DMS114 treated with DMSO at 0.1 percent for 48 hours (cell line): Measurements from ENCODE around the gene TOB2.
"Not testable (repeated sequence)": the region's sequence is repeated elsewhere in the genome, so short reads cannot be mapped to it uniquely, and the experiment has no call there.

Source experiments
- DNase-seq: peaks from one replicate; lab custom pipeline; 2025; ENCODE audit not compliant: unreplicated experiment; lab: John Stamatoyannopoulos, UW

The TOB2 gene

DNA sequence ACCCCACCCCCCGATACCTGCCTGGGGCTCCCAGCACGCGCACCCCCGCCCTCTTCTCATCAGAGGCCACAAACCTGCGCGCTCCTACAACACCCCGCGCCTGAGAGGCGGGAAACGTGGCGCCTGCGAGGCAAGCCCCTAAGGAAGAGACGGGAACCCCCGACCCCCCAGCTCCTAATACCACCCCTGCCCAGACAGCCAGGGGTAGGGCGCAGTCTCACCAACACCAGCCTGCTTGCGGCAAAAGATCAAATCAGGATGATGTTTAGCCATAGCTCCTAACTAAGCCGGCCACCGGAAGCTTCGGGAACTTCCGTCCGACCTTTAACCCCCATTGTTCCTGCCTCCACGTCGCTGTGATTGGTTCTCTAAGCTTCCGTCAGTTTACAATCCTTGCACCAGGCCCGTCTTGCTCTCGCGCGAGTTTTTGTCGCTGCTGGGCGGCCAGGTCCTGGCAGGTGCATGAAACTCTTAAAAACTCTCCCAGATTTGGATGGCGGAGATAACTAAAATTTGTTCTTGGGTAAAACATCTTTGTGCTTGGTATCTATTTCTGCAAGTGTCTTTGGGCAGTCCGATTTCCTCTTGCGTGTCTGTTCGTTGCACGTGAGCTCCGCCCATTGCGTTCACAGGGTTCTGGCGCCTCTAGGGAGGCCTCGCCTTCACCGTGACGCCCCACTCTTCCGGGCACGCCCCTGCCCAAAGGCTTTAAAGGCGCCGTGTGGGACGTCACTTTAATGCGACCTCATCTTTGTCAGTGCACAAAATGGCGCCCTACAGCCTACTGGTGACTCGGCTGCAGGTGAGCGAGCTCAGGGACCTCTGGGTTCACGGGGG is 22.0 kb upstream of the TOB2 start, which contains the start of the genes ACO2 and PHF5A:
TSS of gene ACO2 (plus strand) at position 737 of the 837 bp plus-strand sequence. CDS start at position 767, 30 bp downstream.
TSS of gene PHF5A (minus strand) at position 312 of the 837 bp plus-strand sequence. CDS start at position 273, 39 bp downstream.
- DNase-seq = peak; percentile 97

DNA sequence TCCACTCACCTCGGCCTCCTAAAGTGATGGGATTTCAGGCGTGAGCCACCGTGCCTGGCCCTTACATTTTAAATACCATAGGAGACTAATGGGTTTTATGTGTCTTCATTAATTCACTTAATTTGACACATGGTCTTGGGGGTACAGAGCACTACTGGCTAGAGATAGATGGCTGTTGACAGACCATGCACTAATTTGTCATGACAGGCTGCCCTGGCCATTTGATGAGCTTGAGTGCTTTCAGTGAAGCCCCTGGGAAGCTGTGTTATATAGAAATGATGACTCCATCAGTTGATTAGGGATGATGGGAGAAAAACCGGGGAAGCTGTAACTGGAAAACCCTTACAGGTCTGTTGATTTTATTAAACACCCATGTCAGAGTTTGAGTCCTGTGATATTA is 15.3 kb upstream of the TOB2 start:
- DNase-seq = no peak

DNA sequence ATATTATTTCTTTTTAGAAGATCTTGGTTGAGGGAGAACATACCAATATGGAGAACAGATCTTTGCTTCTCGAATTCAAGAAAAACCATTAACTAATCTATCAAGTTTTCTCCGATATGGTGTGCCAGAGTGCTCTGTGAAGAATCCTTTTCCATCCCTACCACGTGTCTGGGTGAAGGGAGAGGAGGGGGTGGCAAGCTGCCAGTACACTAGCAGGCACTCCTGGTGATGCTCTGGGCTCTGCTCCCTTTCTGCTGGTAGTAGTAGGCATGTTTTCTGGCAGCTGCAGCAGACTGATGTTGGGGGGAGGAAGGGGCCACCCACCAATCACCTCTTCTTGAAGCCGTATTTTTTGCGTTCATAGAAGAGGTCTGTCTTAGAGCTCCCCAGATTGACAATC is 13.5 kb upstream of the TOB2 start:
- not testable (repeated sequence) for DNase-seq

DNA sequence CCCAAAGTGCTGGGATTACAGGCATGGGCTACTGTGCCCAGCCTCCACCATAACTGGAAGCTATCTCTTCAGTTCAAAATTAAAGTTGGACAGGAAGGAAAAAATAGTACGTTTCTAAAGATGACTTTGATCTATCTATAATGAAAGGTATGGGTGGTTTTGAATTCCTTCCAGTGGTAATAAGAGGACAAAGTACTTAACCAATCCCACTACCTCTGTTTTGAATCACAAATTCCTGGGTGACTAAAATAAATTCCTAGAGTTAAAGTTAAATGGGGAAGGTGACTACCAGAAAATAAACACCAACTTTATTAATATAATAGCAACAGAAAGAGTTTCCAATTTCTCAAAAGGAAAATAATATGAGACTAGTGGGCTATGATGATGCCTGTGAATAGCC is 12.8 kb upstream of the TOB2 start:
- DNase-seq = no peak

DNA sequence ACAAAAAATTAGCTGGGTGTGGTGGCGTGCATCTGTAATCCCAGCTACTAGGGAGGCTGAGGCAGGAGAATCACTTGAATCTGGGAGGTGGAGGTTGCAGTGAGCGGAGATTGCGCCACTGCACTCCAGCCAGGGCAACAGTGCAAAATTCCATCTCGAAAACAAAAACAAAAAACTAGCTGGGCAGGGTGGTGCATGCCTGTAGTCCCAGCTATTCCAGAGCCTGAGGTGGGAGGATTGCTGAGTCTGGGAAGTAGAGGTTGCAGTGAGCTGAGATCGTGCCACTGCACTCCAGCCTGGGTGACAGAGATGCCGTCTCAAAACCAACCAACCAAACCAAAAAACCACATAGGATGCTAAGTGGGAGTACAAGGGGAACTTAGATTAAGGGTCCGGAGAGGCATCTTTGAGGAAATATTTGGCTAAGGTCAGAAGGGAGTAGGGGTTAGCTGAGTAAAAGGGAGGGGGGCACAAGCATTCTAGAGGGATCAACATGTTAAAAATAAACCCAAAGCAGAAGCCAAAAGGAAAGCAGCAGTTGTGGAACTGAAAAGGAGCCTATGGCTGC is 11.6 kb upstream of the TOB2 start:
- no peak for DNase-seq

DNA sequence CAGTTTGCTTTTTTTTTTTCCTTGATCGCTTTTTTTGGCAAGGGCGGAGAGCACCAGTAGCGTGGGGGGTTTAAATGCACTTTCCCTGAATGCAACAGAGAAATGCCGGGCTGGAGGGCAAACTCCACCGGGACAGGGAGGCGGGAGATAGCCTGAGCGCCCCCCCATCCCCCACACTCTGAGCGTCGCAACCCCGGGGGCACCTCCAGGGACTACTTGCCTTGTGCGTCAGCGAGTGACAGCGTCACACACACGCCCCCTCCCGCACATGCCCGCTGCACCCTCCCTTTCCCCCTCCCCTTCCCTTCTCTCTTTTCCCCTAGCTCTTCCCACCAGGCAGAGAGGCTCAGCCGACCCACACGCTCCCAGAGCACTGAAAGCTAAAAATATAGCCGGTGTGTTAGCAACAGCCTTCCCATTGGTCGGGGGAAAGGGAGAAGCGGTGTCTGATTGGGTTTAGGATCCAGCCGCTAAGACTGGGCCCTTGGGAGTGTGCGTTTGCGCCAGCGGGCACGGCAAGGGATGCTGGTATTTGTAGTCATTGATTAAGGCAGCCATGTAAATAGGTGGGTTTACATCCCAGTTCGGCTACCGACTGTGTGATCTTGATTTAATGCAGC is 1.7 kb upstream of the TOB2 start:
- DNase-seq = peak; percentile 99

DNA sequence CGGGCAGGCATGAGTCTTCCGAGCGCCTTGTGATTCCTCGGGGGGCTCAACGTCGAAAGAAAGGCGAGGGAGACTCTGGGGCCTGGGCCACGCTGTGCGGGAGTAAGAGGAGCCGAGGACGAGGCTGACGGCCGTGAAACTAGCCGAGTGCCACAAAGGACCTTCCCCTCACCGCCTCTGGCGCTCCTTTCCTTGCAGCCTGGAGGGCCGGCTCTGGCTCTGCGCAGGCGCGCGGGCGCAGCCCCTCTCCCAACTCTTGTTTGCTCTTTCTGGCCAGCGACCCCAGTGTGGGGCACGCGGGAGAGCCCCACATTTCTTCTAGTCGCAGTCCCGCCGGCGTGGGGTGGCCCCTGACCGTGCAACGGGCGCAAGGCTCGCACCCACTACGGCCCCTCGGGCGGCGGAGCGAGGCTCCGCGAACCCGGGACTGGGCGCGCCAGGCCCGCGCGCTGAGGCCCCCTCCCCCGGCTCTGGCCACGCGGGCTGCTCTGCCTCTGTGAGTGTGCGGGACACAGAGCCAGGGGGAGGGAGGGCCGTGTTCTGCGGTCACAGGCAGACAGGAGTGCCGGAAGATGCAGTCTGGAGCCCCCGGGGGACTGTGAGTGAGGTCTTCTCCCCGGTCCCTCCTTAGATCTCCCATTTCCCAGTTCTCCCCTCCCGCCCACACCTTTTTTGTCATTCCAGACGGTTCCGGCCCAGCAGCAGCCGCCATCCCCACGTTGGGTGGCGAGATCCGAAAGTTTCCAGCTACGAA is 1.0 kb upstream of the TOB2 start:
- peak; percentile 23 for DNase-seq

DNA sequence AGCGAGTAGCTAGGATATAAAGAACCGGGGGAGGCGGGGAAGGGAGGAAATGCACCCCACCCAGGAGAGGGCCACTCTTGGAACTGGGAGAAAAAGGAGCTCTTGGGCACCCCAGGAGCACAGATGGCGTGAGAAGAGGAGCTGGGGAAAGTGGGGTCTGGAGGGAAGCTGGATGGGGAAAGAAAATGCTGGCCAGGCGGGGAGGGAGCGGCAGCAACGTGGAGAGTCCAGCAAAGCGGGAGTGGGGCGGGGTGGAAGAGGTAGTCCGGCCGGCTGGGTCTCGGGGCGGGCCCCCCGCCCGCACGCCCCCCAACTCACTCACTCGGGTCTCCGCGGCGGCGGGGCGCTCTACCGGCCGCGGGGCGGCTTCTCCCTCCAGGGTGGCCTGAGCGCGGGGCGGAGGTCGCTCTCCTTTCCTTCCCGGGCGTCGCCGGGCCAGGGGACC is 522 bp downstream of the TOB2 start:
- DNase-seq = no peak

DNA sequence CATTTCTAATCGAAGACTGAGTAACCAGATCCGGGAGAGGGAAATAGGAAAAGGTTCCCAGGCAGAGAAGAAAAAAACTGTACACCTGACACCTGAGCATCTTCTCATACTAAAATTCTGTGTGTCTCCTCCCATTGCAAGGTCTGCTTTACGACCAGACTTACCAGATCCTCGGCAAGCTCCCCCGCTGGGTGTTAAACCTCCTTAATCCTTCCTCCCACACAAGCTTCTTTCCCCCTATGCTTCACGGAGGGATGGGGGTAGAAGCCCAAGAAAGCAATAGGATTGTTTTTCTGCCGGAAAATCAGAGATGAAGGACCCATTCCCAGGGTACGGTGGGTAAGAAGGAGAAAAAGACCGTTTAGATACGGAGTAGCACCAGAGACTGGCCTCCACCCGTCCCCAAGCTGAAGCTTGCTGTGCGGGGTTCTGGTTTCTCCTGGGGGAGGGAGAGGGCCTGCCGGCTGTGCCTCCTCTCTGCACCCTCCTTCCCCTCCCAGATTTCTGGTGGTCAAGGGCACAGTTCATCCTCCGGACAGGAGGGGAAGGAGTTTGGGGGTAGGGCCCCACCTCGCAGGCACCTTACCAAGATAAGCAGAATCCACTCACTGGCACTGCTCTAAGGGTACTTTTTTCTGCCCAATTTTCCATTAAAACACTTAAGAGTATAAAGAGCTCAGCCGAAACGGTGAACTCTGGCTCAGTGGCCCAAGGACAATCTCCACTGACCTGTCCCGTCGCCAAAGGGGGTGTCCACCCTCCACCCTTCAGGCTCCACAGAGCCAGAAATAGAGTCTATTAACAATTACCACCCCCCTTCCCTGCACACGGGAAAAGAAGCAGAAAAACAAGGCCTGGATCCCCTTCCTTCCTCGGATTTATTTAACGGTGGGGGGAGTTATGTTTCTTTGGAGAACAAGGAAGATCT is 1.2 kb downstream of the TOB2 start:
- DNase-seq = no peak

DNA sequence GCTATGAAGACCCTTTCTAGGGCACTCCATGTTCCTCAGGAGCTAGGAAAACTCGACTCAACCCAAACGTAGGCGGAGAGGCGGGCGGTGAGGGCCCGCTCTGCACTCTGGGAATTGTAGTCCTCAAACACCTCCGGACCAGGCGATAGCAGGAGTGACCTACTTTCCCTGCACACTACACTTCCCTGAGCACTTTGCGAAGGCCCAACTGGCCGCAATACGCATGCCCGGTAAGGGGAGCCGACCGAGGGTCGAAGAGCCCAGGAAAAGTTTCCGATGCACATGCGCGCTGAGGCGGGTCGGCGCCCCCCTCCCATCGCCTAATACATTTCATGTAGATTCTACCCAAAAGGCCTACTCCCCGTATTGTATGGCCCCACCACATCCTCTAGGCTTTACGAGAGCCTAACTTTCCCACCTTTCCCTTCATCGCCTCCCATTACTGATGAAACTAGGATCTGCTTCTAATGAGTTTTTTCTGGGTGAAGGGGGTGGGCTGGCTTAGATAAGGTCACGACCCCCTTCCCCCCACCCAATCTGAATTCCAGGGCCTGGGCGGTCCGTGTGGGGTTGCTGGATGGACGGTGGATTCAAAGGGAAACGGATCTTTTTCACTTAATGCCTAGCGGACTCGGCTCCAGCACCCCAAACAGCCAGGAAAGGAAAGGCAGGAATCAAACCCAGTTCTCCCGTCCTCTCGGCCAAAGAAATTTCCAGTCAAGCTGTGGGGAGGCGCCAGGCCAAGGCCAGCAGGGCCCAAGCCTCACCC is 2.1 kb downstream of the TOB2 start:
- peak; percentile 93 for DNase-seq

DNA sequence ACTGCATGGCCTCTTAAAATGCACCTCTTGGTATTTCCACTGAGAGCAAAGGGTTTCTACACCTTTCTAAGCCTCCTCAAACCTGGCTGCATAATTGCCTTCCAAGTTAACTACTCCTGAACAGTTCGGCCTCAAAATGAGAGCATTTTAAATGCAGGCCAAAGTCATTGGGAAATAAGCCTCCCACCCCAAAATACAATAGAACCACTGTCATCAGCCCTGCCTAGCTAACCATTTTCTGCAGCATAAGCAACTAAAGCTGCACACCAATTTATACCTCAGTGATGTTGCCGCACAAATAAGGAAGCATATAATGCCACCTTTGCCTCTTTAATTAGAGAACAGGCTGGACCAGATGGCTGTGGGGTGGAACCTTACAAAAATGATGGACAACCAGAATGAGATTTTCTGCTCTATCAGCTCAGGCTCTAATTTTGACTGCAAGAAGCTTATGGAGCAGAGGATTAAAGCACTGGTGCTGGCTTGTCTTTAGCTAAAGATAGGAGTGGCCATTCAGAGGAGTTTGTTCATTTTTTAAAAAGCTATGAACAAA is 4.3 kb downstream of the TOB2 start:
- no peak for DNase-seq

DNA sequence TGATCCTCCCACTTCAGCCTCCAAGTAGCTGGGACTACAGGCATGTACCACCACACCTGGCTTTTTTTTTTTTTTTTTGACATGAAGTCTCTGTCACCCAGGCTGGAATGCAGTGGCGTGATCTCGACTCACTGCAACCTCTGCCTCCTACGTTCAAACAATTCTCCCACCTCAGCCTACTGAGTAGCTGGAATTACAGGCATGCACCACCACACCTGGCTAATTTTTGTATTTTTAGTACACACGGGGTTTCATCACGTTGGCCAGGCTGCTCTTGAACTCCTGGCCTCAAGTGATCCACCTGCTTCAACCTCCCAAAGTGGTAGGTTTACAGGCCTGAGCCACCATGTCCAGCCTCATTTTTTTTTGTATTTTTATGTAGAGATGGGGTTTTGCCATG is 6.1 kb downstream of the TOB2 start:
- not testable (repeated sequence) for DNase-seq

DNA sequence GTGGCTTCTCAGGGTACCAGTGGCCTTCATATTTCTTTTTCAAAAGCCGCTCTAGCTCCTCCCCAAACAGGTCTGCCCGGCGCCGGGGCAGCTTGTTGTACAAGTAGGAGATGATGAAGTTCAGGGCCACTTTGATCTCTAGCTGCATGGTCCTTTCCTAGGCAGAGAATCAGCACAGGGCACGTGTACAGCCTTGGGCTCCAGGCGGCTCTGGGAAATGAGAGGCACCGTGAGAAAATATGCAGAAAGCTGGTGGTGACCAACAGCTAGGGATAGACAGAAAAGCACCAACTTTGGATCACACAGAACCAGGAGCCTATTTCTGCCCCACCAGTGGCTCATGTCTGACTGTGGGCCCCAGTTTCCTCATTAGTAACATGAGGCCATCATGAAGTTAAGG is 9.4 kb downstream of the TOB2 start:
- DNase-seq = no peak

DNA sequence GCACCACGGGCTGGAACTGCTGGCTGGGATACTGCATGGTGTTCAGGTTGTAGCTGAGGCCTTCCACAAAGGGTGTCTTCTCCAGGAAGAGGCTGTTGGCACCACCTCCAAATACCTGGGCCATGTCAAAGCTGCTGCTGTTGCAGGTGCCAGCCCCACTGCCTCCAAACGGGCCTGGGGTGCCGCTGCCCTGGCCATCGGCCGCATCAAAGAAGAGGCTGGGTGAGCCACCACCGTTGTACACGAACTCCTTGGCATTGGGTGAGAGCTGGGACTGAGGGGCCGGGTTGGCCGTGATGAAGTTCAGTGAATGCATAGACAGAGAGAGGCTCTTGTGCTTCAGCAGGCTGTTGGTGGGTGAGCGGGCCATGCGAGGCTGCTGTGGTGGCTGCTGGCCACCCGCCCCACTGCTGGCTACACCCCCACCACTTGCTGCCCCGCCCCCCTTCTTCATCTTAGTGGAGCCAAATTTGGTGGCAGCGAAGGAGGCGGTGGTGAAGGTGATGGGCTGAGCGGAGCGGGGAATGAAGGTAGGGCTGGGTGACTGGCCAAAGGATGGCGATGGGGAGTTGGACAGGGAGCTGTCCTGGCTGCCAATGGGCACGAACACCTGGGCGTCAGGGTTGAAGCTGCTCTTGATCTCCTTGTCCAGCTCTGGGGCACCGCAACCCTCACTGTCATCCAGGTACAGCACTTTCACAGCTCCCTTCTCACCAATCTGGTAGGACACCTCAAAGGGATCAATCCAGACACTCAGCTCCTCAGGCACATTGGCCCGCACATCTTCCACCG is 10.1 kb downstream of the TOB2 start:
- DNase-seq = no peak

DNA sequence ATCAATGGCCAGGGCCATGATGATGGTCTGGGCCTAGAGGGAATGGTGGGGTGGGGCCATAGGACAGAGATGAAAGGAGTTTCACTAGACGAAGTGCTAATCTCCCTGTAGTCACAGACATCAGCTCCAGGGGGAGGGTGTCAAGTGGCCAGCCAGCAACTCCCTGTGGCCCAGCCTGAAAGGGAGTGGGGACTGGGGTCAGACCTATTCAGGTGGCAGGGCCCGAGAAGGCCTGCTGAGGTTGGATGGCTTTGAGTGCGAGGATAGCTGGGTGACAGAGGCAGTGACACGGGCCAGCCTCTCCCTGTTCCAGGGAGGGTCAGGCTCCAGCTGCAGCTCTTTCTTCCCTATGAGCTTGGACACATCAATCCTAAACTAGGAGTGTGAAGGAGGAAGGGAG is 11.0 kb downstream of the TOB2 start:
- DNase-seq = no peak

DNA sequence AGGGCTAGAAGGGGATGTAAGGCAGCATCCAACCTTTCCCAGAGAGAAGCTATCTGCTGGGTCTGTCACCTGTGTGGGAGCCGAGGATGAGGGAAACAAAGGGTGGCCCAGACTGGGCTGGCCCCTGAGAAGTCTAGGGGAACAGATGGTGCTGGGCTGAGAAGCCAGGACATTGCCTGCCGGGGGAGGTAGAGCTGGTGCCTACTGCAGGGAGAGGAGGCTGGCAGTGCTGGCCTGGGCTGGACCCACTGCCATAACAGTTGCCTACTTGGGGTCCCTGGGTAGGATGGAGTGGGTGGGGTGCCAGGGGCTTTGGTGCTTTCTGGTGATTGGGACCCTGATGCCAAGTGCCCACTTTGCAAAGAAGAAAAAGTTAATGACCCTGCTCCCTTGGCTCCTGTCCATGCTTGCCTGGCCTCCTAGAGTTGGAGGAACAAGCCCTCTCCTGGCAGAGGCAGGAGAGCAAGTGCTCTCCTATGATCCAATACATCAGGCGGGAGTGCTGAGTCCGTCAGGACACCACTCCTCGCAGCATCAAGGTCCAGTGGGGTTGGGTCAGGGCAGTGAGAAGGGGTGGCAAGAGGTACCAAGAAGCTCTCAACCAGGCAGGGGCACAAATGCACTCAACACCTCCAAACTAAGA is 12.1 kb downstream of the TOB2 start:
- not testable (repeated sequence) for DNase-seq

DNA sequence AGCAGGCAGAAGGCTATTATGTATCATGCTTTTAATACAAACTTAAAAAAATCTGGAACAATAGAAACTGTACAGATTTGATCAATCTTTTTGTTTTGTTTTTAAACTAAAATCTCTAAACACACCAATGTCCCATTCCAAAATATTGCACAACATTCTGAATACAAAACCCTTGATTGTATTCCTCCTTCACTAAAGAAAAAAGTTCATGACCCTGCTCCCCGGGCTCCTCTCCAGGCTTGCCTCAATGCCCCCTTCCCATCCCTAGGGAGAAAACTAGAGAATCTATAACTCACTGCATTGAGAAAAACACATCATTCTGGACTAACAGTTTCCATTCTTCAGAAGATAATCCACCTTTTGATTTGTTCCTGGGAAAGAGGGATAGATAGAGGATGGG is 13.1 kb downstream of the TOB2 start:
- DNase-seq = not testable (repeated sequence)

DNA sequence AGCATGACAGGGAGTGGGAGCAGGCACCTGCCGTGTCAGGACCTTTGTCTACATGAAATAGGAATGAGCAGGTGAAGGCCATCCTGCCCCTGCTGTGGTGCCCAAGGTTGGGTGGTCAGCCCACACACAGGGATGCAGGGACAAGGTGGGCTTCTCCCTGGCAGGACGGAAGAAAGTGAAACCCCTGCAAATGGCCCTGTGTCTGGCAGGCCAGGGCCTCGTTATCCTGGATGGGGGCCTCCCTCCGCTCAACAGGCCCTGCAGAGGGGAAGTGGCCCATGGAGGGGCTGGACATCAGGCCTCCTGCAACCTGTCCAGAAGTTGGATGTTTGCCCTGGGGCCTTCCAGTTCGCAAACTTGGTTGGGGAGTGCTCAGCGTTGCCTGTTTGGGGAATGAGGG is 14.9 kb downstream of the TOB2 start:
- DNase-seq = no peak
